Activated T-helper 17 cell treated with anti-CD3 and anti-CD28 coated beads, Interleukin-2, amount 50 U/mL, for 72 hours (primary cell): ENCODE results near the gene DIP2C. TPM values are rescaled to one million over a fixed set of nuclear protein-coding genes. Genes with fewer than 3 reads are reported as not detected.

Source experiments
- ATAC-seq: fragments of 150-1000 bp; cut with Tn5 transposase; replicated peaks from 2 replicates; pipeline ENCODE4 v1.10.0; 2021; ENCODE audit warnings: mild to moderate bottlenecking, moderate library complexity
- H3K27ac Mint-ChIP-seq: one replicate; pipeline ENCODE4 v1.8.0; 2022; ENCODE audit warnings: mixed read lengths
- H3K27me3 Mint-ChIP-seq: one replicate; pipeline ENCODE4 v1.8.0; 2022; ENCODE audit warnings: mixed read lengths
- H3K36me3 Mint-ChIP-seq: one replicate; pipeline ENCODE4 v1.8.0; 2022; ENCODE audit warnings: low read depth, mild to moderate bottlenecking, mixed read lengths
- H3K4me1 Mint-ChIP-seq: one replicate; pipeline ENCODE4 v1.8.0; 2022; ENCODE audit warnings: mixed read lengths
- H3K4me3 Mint-ChIP-seq: one replicate; pipeline ENCODE4 v1.8.0; 2022; ENCODE audit warnings: mild to moderate bottlenecking, mixed read lengths
- H3K9me3 Mint-ChIP-seq: one replicate; pipeline ENCODE4 v1.8.0; 2022; ENCODE audit warnings: mixed read lengths
- total RNA-seq, 2 donors: library from RNA; stranded (reverse); gene quantifications; one replicate each; pipeline ENCODE4 v1.2.3, GENCODE V29; 2022

DIP2C gene
- total RNA-seq, 2 donors from 2014 or later: 1.1 to 1.9 TPM

GRCh38 chr10:563827-564226 lies 125.6 kb downstream of the DIP2C start:
- no peaks in the 10 kb centered on the region for H3K9me3 Mint-ChIP-seq
- no peak overlapping the region for H3K4me3 Mint-ChIP-seq
- no peaks in the 10 kb centered on the region for H3K36me3 Mint-ChIP-seq
- ATAC-seq: no peak
- H3K4me1 Mint-ChIP-seq: no peaks in the 10 kb centered on the region
- H3K27me3 Mint-ChIP-seq: peaks cover 4% of the 10 kb centered on the region
- H3K27ac Mint-ChIP-seq: no peak overlapping the region

- H3K4me3 Mint-ChIP-seq: no peak overlapping the region
Observed at GRCh38 chr10:562142-562541, 127.3 kb downstream of the DIP2C start.

GRCh38 chr10:561721-562120 lies 127.7 kb downstream of the DIP2C start:
- Mint-ChIP-seq H3K27ac (no peak overlapping the region), H3K27me3 (peaks cover 4% of the 10 kb centered on the region), H3K4me1 (no peaks in the 10 kb centered on the region), H3K4me3 (no peak overlapping the region), H3K9me3 (no peaks in the 10 kb centered on the region), H3K36me3 (no peaks in the 10 kb centered on the region)
- ATAC-seq: no peak

More at GRCh38 chr10:562142-562541, 127.3 kb downstream of the DIP2C start:
- no peak for ATAC-seq
- Mint-ChIP-seq H3K27ac (no peak overlapping the region), H3K27me3 (peaks cover 4% of the 10 kb centered on the region), H3K4me1 (no peaks in the 10 kb centered on the region), H3K36me3 (no peaks in the 10 kb centered on the region), H3K9me3 (no peaks in the 10 kb centered on the region)

GRCh38 chr10:560314-560992 lies 129.0 kb downstream of the DIP2C start:
- Mint-ChIP-seq H3K27me3 (peaks cover 8% of the 10 kb centered on the region), H3K4me3 (no peak overlapping the region), H3K36me3 (no peaks in the 10 kb centered on the region), H3K4me1 (no peaks in the 10 kb centered on the region), H3K27ac (no peak overlapping the region), H3K9me3 (no peaks in the 10 kb centered on the region)
- no peak for ATAC-seq

- Mint-ChIP-seq H3K9me3 (no peaks in the 10 kb centered on the region), H3K4me1 (no peaks in the 10 kb centered on the region), H3K4me3 (no peak overlapping the region), H3K27ac (no peak overlapping the region), H3K27me3 (peaks cover 4% of the 10 kb centered on the region), H3K36me3 (no peaks in the 10 kb centered on the region)
- no peak for ATAC-seq
Observed at GRCh38 chr10:559767-560047, 129.8 kb downstream of the DIP2C start.

- H3K27me3 Mint-ChIP-seq: peaks cover 4% of the 10 kb centered on the region
- H3K27ac Mint-ChIP-seq: no peak overlapping the region
- H3K9me3 Mint-ChIP-seq: no peaks in the 10 kb centered on the region
- no peak for ATAC-seq
- H3K36me3 Mint-ChIP-seq: no peaks in the 10 kb centered on the region
- H3K4me3 Mint-ChIP-seq: no peak overlapping the region
- H3K4me1 Mint-ChIP-seq: no peaks in the 10 kb centered on the region
Observed at GRCh38 chr10:558891-559766, 130.3 kb downstream of the DIP2C start.

GRCh38 chr10:558364-558763 lies 131.1 kb downstream of the DIP2C start:
- Mint-ChIP-seq H3K27ac (no peak overlapping the region), H3K4me3 (no peak overlapping the region), H3K9me3 (no peaks in the 10 kb centered on the region), H3K27me3 (peaks cover 4% of the 10 kb centered on the region), H3K36me3 (no peaks in the 10 kb centered on the region), H3K4me1 (no peaks in the 10 kb centered on the region)
- no peak for ATAC-seq

GRCh38 chr10:557792-558328 lies 131.6 kb downstream of the DIP2C start:
- H3K4me1 Mint-ChIP-seq: no peaks in the 10 kb centered on the region
- H3K4me3 Mint-ChIP-seq: no peak overlapping the region
- peak; percentile 24 for ATAC-seq
- H3K36me3 Mint-ChIP-seq: no peaks in the 10 kb centered on the region
- H3K27me3 Mint-ChIP-seq: peaks cover 4% of the 10 kb centered on the region
- H3K9me3 Mint-ChIP-seq: no peaks in the 10 kb centered on the region
- H3K27ac Mint-ChIP-seq: no peak overlapping the region

GRCh38 chr10:556971-557637 lies 132.4 kb downstream of the DIP2C start:
- no peak for ATAC-seq
- no peaks in the 10 kb centered on the region for H3K4me1 Mint-ChIP-seq

GRCh38 chr10:555682-556350 lies 133.7 kb downstream of the DIP2C start:
- no peaks in the 10 kb centered on the region for H3K4me1 Mint-ChIP-seq
- no peak overlapping the region for H3K4me3 Mint-ChIP-seq
- H3K9me3 Mint-ChIP-seq: no peaks in the 10 kb centered on the region
- peaks cover 4% of the 10 kb centered on the region for H3K27me3 Mint-ChIP-seq
- H3K36me3 Mint-ChIP-seq: no peaks in the 10 kb centered on the region
- no peak for ATAC-seq
- H3K27ac Mint-ChIP-seq: no peak overlapping the region

More at GRCh38 chr10:556971-557637, 132.4 kb downstream of the DIP2C start:
- no peaks in the 10 kb centered on the region for H3K9me3 Mint-ChIP-seq
- H3K4me3 Mint-ChIP-seq: no peak overlapping the region
- no peaks in the 10 kb centered on the region for H3K36me3 Mint-ChIP-seq
- H3K27me3 Mint-ChIP-seq: peaks cover 4% of the 10 kb centered on the region
- peak overlapping the region; percentile 31 for H3K27ac Mint-ChIP-seq

GRCh38 chr10:555281-555680 lies 134.2 kb downstream of the DIP2C start:
- Mint-ChIP-seq H3K4me1 (no peaks in the 10 kb centered on the region), H3K36me3 (no peaks in the 10 kb centered on the region), H3K9me3 (no peaks in the 10 kb centered on the region), H3K4me3 (no peak overlapping the region), H3K27me3 (peaks cover 4% of the 10 kb centered on the region), H3K27ac (no peak overlapping the region)
- ATAC-seq: no peak

GRCh38 chr10:554182-554848 lies 135.2 kb downstream of the DIP2C start:
- Mint-ChIP-seq H3K4me1 (no peaks in the 10 kb centered on the region), H3K4me3 (no peak overlapping the region), H3K27ac (no peak overlapping the region), H3K36me3 (no peaks in the 10 kb centered on the region), H3K9me3 (no peaks in the 10 kb centered on the region), H3K27me3 (peaks cover 4% of the 10 kb centered on the region)
- no peak for ATAC-seq

- no peaks in the 10 kb centered on the region for H3K9me3 Mint-ChIP-seq
- H3K27me3 Mint-ChIP-seq: peaks cover 8% of the 10 kb centered on the region
- H3K4me3 Mint-ChIP-seq: no peak overlapping the region
- no peak overlapping the region for H3K27ac Mint-ChIP-seq
- no peaks in the 10 kb centered on the region for H3K36me3 Mint-ChIP-seq
- ATAC-seq: no peak
- H3K4me1 Mint-ChIP-seq: no peaks in the 10 kb centered on the region
Observed at GRCh38 chr10:553233-553632, 136.2 kb downstream of the DIP2C start.

GRCh38 chr10:552679-553078 lies 136.8 kb downstream of the DIP2C start:
- Mint-ChIP-seq H3K36me3 (no peaks in the 10 kb centered on the region), H3K9me3 (no peaks in the 10 kb centered on the region), H3K4me1 (no peaks in the 10 kb centered on the region), H3K4me3 (no peak overlapping the region), H3K27ac (no peak overlapping the region), H3K27me3 (peaks cover 11% of the 10 kb centered on the region)
- no peak for ATAC-seq
